T follicular helper cell (primary cell): ENCODE measurements around the gene ROPN1.
A peak's percentile ranks its signal among the peaks of the same experiment; 100 is the strongest.
"Not testable (repeated sequence)": the region's sequence is repeated elsewhere in the genome, so short reads cannot be mapped to it uniquely, and the experiment has no call there.

ENCODE experiments used
- DNase-seq: peaks from one replicate; pipeline ENCODE4 v3.0.0-alpha.2; 2020; ENCODE audit warnings: low read depth
- total RNA-seq, 2 experiments: gene quantifications; one replicate each; lab custom pipeline; 2026; lab: John Stamatoyannopoulos, UW

The ROPN1 gene
- total RNA-seq = 0 reads per million in 2 experiments

DNA sequence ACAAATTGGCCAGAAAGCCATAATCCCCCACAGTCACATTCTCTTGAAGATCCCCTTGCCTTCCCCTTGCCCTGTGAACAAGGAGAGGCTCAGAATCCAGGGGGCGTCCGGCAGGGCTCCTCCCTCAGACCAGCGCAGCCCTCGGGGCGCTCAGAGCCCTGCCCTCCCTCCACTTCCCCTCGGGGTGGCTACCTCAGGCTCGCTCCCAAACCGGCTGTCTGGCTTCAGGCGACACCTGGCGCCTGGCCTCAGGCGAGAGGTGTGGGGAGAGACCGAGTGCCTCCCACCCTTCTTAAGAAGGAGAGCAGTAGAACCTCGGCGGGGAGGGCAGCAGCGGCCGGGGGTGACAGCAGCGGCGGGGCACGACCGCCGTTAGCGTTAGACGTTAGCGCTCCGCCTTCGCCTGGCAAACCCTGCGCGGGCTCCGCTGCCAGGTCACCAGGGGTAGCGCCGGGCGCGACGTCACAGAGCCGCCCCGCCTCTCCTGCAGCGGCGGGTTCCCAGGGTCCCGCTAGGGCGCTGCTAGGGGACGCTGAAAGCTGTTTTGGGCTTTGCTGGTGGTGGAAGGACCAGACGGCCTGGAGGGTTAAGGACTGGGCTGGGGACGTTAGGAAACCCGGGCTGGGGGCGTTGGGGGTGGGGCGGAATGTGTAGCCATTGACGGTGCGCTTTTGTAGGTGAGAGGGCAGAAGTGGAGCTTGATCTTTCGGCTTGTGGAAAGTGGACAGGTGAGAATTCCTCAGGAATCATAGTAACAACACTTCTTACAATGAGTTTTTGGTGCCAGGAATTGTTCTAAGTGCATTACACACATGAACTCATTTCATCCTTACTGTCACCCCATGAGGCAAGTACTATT lies at the start of gene ROPN1:
Gene ROPN1 (minus strand): TSS at position 395 of the 859 bp plus-strand sequence. CDS start 11,643 bp downstream, outside the sequence.
- not testable (repeated sequence) for DNase-seq

DNA sequence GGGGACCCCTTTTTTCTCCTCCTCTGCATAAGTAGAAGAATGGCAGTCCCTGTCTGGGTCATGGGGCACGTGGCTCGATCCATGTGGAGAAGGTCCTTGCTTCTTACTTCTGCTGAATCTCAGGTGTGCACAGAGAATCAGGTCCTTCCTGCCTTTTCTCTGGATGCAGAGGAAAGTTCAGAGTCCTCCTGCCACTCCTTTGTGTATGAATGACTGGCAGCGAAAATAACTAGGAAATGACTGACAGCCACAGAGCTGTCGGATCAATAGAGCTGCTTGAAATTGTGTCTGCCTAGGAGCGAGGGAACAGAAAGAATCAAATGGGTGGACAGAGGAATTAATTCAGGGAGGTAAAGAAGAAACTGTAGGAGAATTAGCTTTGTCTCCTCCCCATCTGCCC lies 49.6 kb upstream of the ROPN1 start:
- DNase-seq = no peak

GRCh38 chr3:124037326-124037725 lies 45.4 kb upstream of the ROPN1 start:
- no peak for DNase-seq

GRCh38 chr3:124036214-124036613 lies 44.3 kb upstream of the ROPN1 start:
- DNase-seq = not testable (repeated sequence)

DNA sequence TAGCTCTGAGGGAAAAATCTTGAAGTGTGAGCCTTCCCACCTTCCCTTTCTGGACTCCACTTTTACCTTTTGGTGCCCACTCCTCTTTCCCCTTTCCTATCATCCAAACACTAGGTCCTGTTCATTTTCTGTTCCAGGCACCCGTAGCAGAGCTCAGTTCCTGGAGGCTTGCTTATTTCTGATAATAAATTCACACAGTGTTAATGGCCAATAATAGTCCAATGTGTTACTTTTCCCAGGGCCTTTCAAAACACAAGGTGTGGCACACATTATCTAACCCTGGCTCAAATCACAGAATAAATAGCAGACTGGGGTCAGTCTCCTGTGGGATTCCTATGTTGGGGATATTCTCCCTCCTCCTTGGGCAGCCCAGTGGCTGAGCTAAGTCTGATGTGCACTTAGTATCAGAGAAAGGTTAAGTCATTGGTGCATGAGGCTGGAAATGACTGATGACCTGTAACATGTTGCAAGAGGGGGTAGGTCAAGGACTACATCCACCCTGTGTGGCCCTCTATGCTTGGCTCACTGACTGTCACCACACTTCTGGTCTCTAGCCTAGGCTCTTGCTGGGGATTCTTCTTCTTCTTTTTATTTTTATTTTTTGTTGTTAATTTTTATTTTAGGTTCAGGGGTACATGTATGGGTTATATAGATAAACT lies 43.7 kb upstream of the ROPN1 start:
- no peak for DNase-seq

- no peak for DNase-seq
Measured at GRCh38 chr3:124034844-124035152, 42.9 kb upstream of the ROPN1 start.

DNA sequence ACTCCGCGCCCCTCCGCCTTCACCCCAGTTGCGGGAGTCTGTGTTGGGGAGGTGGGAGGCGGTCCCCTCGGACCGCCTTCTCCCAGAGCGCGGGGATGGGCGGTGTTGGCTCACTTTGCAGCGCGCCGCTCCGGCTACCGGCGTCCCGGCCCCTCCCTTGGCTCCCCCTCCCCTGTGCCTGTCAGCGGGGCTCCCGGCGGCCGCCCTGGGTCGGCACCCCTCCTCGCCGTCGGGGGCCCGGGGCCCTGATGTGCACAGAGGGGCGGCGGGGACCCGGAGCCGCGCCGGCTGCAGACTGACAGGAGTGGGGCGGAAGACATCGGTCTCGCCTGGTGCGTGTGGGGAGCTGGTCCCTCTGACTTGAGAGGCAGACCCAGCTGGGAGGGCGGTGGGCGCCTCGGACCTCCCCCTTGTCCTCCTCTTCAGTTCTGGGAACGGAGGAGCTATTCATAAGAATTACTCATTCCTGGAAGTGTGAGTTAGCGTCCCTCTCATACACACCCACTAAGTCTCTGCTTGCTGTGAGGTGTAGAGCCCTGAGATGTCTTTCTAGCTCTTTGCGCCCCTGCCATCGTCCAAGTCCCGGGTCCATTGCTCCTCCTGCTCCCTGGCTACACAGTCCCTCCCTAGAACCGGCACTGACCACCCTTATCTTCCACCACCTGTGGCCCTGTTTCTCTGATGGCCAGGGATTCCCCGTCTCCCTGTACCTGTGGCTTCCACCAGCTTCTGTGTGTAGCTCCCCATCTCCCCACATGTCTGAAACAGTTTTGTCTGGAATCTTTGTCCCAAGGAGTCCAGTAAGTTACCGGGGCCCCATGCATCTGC lies 42.3 kb upstream of the ROPN1 start:
- DNase-seq = no peak

DNA sequence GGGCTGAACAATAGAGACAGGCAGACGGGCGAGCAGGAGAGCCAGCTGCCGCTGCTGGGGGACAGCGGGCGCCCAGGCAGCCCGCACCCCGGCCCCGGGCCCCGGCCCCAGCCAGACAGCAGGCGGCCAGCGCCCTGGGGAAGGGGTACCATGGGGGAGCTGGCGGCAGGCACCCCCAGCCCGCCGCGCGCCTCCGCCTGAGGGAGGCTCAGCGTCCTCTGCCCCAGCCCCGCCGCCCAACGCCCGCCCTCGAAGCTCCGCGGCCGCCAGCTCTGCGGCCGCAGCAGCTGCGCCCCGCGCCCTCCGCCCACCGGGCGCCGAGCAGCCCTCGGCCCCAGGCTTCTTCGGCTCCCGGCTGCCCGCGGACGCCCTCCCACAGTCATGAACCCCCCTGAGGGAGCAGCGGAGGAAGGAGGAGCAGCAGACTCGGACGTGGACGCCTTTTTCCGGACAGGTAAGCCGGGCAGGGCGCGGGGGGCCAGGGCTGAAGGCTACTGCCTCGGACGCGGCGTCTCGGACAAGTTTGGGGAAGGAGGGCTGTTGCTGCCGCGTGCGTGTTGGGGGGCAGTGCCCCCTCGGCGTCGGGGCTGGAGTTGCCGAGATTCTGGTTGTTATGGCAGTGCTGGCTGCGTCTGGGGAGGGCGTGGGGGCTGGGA lies 41.6 kb upstream of the ROPN1 start, which contains the start of gene KALRN:
Gene KALRN (plus strand): TSS at position 10 of the 656 bp plus-strand sequence.
- no peak for DNase-seq

DNA sequence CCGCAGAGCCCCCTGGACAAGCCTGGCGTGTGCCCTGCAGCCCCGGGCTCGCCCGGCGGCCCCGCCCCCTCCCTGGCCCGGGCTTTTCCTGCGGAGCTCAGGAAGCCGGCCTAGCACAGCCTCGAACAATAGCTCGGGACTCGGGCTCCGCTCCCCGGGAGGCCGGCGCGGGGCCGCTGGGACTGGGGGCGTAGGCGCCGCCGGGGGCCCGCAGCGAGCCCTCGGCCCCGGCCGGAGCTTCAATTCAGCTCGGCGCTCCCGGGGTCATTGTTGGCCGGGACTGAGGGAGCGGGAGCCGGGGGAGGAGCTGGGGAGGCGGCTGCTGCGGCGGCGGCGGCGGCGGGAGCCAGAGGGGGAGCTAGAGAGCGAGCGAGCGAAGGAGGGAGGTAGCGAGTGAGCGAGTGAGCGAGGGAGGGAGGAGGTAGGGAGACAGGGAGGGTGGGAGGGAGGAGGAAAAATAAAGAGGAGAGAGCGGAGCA lies 41.0 kb upstream of the ROPN1 start:
- peak; percentile 37 for DNase-seq

- DNase-seq = no peak
Measured at GRCh38 chr3:124032311-124032880, 40.5 kb upstream of the ROPN1 start.

DNA sequence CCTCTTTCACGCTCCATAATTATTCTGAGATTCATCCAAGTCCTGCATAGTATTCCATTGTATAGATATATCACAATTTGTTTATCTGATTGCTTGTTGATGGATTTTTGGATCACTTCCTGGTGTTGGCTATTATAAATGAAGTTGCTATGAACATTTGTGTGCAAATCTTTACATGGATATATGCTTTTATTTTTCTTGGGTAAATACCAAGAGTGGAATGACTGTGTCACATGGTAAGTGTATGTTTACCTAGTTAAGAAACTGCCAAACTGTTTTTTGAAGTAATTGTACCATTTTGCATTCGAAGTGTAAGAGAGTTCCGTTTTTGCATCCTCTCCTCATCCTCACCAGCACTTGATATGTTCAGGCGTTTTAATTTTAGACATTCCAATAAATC lies 34.6 kb upstream of the ROPN1 start:
- no peak for DNase-seq

DNA sequence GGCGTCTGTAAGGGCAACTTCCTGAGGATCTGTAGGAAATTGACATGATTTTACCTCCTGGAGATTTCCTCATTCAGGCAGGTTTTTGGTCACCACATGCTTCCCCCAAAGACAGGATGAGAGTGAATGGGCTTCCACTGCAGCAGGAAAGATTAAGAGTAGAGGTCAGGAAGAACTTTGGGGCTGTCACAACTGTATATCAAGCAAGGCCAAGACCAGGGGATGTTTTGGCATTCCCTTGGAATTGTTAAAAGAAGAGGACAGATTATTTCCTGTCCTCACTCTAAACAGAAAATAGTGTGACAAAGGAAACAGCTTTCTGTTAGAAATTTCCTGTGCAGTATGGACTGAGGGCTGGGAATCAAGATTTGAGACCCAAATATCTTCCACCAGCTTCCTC lies 31.6 kb upstream of the ROPN1 start:
- not testable (repeated sequence) for DNase-seq

DNA sequence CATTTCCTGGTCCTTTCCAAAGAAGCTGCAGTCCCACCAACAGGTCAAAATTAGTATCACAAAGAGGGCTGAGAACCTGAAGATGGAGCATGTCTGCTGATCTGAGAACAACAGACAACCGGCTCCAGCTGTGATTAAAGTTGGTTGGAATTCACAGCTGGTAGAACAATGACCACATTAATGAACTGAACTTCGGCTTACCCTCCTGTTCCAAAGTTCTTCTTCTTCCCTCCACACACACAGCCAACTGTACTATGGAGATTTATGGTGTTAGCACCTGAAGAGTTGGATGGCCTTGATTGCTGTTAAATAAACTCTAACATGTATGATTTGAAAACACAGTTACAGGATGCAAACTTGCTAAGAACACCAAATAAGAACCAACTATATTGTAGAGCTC lies 27.4 kb upstream of the ROPN1 start:
- DNase-seq = no peak

GRCh38 chr3:124017502-124017901 lies 25.6 kb upstream of the ROPN1 start:
- DNase-seq = not testable (repeated sequence)

- not testable (repeated sequence) for DNase-seq
Measured at GRCh38 chr3:124016483-124016882, 24.6 kb upstream of the ROPN1 start.

DNA sequence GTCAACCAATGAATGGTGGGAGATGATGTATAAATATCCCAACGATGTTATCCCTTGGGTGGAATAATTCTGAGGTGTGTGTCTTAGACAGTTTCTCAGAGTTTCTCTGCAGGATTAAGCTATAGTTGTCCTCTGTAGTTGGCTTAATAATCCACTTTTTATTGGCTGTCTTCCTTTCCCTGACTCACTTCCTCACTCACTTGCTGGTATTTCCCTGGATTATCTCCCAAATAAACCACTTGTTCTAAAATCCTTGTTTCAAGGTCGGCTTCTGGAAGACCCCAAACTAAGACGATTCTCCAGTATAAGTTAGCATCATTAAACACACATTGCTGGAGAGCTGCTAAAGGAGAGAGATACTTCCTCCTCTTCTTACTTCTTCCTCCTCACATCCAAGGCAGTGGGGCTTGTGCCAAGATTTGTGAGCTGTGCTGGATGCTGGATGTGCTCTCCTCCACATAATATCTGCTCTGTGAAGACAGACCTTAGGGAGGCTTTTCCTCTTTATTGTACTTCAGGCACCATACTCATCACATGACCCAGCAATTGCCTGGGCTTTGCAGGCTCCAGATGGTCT lies 22.5 kb upstream of the ROPN1 start:
- DNase-seq = no peak

DNA sequence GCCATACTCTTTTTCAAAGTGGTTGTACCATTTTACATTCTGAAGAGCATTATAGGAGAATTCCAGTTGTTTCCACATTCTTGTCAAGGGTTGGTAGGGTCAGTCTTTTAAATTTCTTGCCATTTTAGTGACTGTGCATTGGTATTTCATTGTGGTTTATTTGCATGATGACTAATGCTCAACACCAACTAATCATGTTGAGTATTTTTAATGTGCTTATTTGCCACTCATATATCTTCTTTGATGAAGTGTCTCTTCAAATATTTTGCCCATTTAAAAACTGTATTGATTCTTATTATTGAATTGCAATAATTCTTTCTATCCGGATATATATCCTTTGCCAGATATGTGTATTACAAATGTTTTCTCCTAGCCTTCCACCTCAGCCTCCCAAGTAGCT lies 16.4 kb upstream of the ROPN1 start:
- DNase-seq = not testable (repeated sequence)

DNA sequence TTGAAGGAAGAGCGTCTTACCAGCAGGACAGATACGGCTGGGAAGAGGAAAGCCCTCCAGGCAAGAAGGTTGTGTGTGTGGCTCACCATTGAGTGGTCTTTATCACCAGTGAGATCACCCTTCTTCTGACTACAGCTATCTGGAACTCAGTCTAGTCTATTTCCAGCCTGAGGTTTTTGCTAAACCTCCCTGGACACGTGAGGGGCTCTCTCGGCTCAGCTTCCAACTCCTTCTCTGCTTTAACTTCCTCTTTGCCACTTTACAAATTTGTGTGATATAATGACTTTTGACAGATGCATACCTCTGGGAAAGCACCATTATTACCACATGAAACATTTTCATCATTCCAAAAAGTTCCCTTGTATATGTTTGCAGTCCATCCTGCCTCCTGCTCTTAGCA lies 15.3 kb upstream of the ROPN1 start:
- DNase-seq = no peak

- DNase-seq = not testable (repeated sequence)
Measured at GRCh38 chr3:124002405-124003079, 10.6 kb upstream of the ROPN1 start.

GRCh38 chr3:124001366-124001765 lies 9.4 kb upstream of the ROPN1 start:
- not testable (repeated sequence) for DNase-seq
